ENCODE results near the gene GZMM. TPM values are rescaled to one million over a fixed set of nuclear protein-coding genes. Genes with fewer than 3 reads are reported as not detected.

Gene GZMM
- total and polyA plus RNA-seq, 2 of the 13 experiments (the other 11 are each of a cell fraction or from before 2014, with no cell fraction given) = 0.07 TPM; not detected in 1

- no peak for TF ChIP-seq GMEB2 (CRISPR knock-in tag; IDR thresholded peaks at IDR 0.05; ENCODE audit: low read depth)
- TF ChIP-seq THAP11 (CRISPR knock-in tag; IDR thresholded peaks at IDR 0.05) = peak; percentile 43; the same call in 1 of the 2 replicates
- TF ChIP-seq ZNF30 (CRISPR knock-in tag; IDR thresholded peaks at IDR 0.05) = no peak
- TF ChIP-seq ZBTB49 (CRISPR knock-in tag; IDR thresholded peaks at IDR 0.05; ENCODE audit: borderline replicate concordance) = no peak
- TF ChIP-seq ZNF446 (CRISPR knock-in tag; IDR thresholded peaks at IDR 0.05) = no peak
- no peak for TF ChIP-seq ZNF83 (CRISPR knock-in tag; IDR thresholded peaks at IDR 0.05; ENCODE audit: borderline replicate concordance)
- TF ChIP-seq CEBPB (IDR thresholded peaks at IDR 0.05; ENCODE audit: borderline replicate concordance, low read depth, low read length) = no peak
- TF ChIP-seq MYPOP (CRISPR knock-in tag; IDR thresholded peaks at IDR 0.05) = no peak
- peak; percentile 62 for TF ChIP-seq ZNF687 (CRISPR knock-in tag; IDR thresholded peaks at IDR 0.05)
- TF ChIP-seq ZFP91 (CRISPR knock-in tag; IDR thresholded peaks at IDR 0.05; ENCODE audit: borderline replicate concordance) = peak; percentile 60; the same call in 1 of the 2 replicates
- no peak for TF ChIP-seq RELA (CRISPR knock-in tag; IDR thresholded peaks at IDR 0.05)
- no peak for TF ChIP-seq ZNF484 (CRISPR knock-in tag; IDR thresholded peaks at IDR 0.05; ENCODE audit: borderline replicate concordance, low read depth)
- TF ChIP-seq KMT2A (CRISPR knock-in tag; IDR thresholded peaks at IDR 0.05) = no peak
- TF ChIP-seq ZBTB7A (CRISPR knock-in tag; IDR thresholded peaks at IDR 0.05) = peak; percentile 54; the same call in 1 of the 2 replicates
- TF ChIP-seq HMGXB4 (CRISPR knock-in tag; IDR thresholded peaks at IDR 0.05; ENCODE audit: borderline replicate concordance in 1 of 2, low read depth in 1 of 2) = peak; percentile 42 to 56; a peak in 3 of 4 replicates
Observed at GRCh38 chr19:495402-496111, 48.3 kb upstream of the GZMM start (continued).

Data from HepG2 (cell line).